HepG2 (cell line): ENCODE data around the gene FAM120AOS. TPM values are rescaled to one million over a fixed set of nuclear protein-coding genes. Genes with fewer than 3 reads are reported as not detected.
A peak's percentile ranks its signal among the peaks of the same experiment; 100 is the strongest.

ENCODE experiments used
- ASH2L ChIP-seq: fragments of 300-600, 200-600 bp; sonication (generic); IDR thresholded peaks from 2 replicates; pipeline ENCODE4 v1.7.0; 2017; ENCODE audit warnings: low read depth, mild to moderate bottlenecking, moderate library complexity, mixed read lengths, low read length; ENCODE audit not compliant: insufficient read length
- ATAD3A ChIP-seq: sonication (generic); formaldehyde crosslinking; IDR thresholded peaks from 2 replicates; pipeline ENCODE4 v1.4.0; 2020; ENCODE audit warnings: missing genetic modification reagents
- DNMT3B ChIP-seq: conservative IDR thresholded peaks from 2 replicates; pipeline ENCODE4 v1.6.1; 2016; ENCODE audit warnings: missing biosample characterization, control low read depth
- ELF1 ChIP-seq: sonication (generic); formaldehyde crosslinking; IDR thresholded peaks from 2 replicates; pipeline ENCODE4 v1.4.0; 2020; ENCODE audit warnings: missing genetic modification reagents
- MAZ ChIP-seq, 2 experiments: sonication (generic) in 1 of 2; formaldehyde crosslinking in 1 of 2; IDR thresholded peaks; 2 replicates each; pipeline versions ENCODE4 v1.5.0 to v1.6.1; 2012 to 2020; ENCODE audit warnings: low read depth in 2 of 2, mild to moderate bottlenecking in 2 of 2, borderline replicate concordance in 1 of 2, improper control_type of control experiment in 1 of 2, low read length in 1 of 2, missing genetic modification reagents in 1 of 2, moderate library complexity in 1 of 2
- PHF5A ChIP-seq: IDR thresholded peaks from one replicate; pipeline ENCODE4 v1.6.1; 2018; ENCODE audit warnings: low read depth, missing genetic modification reagents; ENCODE audit not compliant: unreplicated experiment
- REL ChIP-seq: sonication (generic); formaldehyde crosslinking; conservative IDR thresholded peaks from 2 replicates; pipeline ENCODE4 v1.8.0; 2022; ENCODE audit warnings: mild to moderate bottlenecking, missing genetic modification reagents, moderate library complexity
- SALL2 ChIP-seq: sonication (generic); formaldehyde crosslinking; IDR thresholded peaks from 2 replicates; pipeline ENCODE4 v1.8.1; 2023; ENCODE audit warnings: mild to moderate bottlenecking, missing genetic modification reagents, inconsistent platforms
- TBX3 ChIP-seq: fragments of 450-650 bp; IDR thresholded peaks from 2 replicates; pipeline ENCODE4 v1.6.1; 2017; ENCODE audit warnings: antibody characterized with exemption, mild to moderate bottlenecking, inconsistent platforms, borderline replicate concordance
- ZMYM4 ChIP-seq: sonication (generic); formaldehyde crosslinking; IDR thresholded peaks from 2 replicates; pipeline ENCODE4 v1.8.1; 2023; ENCODE audit warnings: mild to moderate bottlenecking, missing genetic modification reagents
- polyA plus RNA-seq, 8 experiments: library from polyadenylated mRNA; depleted of rRNA in 3 of 8; stranded (reverse) in 7 of 8; unstranded in 1 of 8; fragments of >200 nt; fragmentation: Illumina TruSeq in 4 of 8; extraction: Trizol in 4 of 8; gene quantifications; 2 replicates each; pipeline versions ENCODE4 v1.2.1 to v1.2.3, GENCODE V29; 2011 to 2016; ENCODE audit warnings: low read depth in 4 of 8, missing spikeins in 1 of 8, mixed read lengths in 1 of 8; ENCODE audit not compliant: insufficient read depth in 1 of 8
- total RNA-seq, 5 experiments: library from RNA; depleted of rRNA; stranded (reverse); fragments of >200 nt; fragmentation: Illumina TruSeq; extraction: Trizol; gene quantifications; 2 replicates each; pipeline ENCODE4 v1.2.3, GENCODE V29; 2016; ENCODE audit warnings: low read depth in 1 of 5
- TF ChIP-seq, protein P1 (sequence below): sonication (generic); formaldehyde crosslinking; IDR thresholded peaks from 2 replicates; pipeline ENCODE4 v1.4.0; 2020; ENCODE audit warnings: mild to moderate bottlenecking, missing genetic modification reagents
- TF ChIP-seq, protein P2 (sequence below): sonication (generic); formaldehyde crosslinking; conservative IDR thresholded peaks from 2 replicates; pipeline ENCODE4 v1.4.0; 2020; ENCODE audit warnings: missing genetic modification reagents
- TF ChIP-seq, protein P3 (sequence below): fragments of 450-650 bp; IDR thresholded peaks from 2 replicates; pipeline ENCODE4 v1.6.1; 2017; ENCODE audit warnings: mild to moderate bottlenecking
- TF ChIP-seq, protein P4 (sequence below): sonication (generic); formaldehyde crosslinking; conservative IDR thresholded peaks from 2 replicates; pipeline ENCODE4 v1.8.0; 2022; ENCODE audit warnings: low read depth, missing genetic modification reagents

The FAM120AOS gene
- total and polyA plus RNA-seq, 2 of the 13 experiments (the other 11 are each of a cell fraction or from before 2014, with no cell fraction given): 28.2 to 34.6 TPM

DNA sequence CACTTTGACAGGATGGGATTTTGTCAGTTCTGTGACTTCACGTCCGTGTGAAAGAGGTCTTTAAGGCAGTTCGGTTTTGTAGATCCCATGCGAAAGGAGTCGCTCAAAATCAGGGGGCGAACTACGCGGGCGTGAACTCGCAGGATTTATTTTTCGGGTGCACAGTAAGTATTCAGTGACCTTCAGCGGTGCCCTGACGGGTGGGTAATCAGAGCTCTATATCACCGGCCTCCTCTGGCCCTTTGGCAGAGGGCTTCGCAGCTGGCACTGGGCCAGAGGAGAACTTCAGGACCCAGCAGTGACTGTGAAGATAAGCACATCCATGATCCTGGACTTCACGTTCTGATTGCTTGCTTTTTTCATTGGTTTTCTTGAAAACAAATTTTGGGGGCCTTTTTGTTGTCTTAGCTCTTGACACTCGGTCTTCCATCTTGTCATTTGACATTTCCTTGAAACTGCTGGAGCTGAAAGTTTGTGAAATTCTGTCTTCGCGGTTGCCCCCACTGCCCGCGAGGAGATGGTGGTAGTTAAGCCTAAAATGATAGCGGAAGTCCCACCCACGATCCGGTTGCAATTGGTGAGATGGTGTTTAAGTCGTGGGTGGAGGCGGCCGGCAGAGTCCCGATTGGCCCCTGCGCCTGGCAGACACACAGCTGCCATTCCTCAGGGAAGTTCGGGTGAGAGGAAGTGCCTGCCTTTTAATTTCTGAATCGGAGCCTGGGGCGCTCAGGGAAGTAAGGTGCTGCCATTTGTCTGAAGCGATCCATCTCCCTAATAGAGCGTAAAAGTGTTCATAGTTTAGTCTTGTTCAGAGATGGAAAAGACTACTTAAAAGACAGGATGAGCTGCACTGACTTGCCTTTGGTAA lies at the start of gene FAM120AOS (continued):
- TF ChIP-seq, protein P1, sequence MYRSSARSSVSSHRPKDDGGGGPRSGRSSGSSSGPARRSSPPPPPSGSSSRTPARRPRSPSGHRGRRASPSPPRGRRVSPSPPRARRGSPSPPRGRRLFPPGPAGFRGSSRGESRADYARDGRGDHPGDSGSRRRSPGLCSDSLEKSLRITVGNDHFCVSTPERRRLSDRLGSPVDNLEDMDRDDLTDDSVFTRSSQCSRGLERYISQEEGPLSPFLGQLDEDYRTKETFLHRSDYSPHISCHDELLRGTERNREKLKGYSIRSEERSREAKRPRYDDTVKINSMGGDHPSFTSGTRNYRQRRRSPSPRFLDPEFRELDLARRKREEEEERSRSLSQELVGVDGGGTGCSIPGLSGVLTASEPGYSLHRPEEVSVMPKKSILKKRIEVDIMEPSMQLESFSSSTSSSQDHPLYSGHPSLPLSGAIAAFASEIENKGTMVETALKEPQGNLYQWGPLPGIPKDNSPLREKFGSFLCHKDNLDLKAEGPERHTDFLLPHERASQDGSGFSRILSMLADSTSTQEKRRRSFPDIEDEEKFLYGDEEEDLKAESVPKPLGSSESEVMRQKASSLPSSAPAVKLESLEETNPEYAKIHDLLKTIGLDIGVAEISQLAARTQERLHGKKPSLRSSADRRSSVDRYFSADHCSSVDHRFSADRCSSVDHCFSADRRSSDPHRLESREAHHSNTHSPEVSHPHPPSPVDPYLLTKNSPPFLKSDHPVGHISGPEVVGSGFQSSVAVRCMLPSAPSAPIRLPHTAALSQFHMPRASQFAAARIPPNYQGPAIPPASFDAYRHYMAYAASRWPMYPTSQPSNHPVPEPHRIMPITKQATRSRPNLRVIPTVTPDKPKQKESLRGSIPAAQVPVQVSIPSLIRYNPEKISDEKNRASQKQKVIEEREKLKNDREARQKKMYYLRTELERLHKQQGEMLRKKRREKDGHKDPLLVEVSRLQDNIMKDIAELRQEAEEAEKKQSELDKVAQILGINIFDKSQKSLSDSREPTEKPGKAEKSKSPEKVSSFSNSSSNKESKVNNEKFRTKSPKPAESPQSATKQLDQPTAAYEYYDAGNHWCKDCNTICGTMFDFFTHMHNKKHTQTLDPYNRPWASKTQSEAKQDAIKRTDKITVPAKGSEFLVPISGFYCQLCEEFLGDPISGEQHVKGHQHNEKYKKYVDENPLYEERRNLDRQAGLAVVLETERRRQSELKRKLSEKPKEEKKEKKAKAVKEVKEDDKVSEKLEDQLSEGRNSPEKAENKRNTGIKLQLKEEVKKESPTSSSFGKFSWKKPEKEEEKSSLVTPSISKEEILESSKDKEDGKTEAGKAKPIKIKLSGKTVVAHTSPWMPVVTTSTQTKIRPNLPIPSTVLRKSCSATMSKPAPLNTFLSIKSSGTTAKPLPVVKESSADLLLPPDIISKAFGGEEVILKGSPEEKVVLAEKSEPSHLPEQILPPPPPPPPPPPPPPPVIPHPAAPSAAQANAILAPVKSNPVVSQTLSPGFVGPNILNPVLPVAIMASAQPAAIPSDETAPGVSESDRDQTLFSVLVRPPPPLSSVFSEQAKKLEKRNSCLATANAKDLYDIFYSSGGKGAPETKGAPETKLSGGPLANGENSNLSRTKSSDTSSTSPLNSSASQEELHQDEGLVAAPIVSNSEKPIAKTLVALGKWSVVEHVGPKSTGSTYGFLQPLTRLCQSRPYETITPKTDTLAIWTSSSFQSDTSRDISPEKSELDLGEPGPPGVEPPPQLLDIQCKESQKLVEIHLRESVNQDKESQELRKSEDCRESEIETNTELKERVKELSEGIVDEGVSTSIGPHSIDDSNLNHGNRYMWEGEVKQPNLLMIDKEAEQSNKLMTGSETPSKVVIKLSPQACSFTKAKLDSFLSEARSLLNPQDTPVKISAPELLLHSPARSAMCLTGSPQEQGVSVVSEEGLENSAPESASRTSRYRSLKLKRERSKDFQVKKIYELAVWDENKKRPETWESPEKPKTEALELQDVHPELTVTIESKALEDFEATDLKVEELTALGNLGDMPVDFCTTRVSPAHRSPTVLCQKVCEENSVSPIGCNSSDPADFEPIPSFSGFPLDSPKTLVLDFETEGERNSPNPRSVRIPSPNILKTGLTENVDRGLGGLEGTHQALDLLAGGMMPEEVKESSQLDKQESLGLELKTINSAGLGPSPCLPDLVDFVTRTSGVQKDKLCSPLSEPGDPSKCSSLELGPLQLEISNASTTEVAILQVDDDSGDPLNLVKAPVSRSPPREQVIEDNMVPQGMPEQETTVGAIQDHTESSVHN (CRISPR knock-in tag): no peak
- TF ChIP-seq DNMT3B (no peak), REL (CRISPR knock-in tag) (no peak), ASH2L (peak; percentile 89), PHF5A (no peak), ELF1 (CRISPR knock-in tag) (peak; percentile 69), SALL2 (no peak), TBX3 (no peak), ATAD3A (CRISPR knock-in tag) (no peak), ZMYM4 (CRISPR knock-in tag) (peak; percentile 22; the same call in 1 of the 2 replicates), MAZ (IDR thresholded peaks at IDR 0.05; ENCODE audit: borderline replicate concordance, low read depth, low read length) (no peak), MAZ (CRISPR knock-in tag; IDR thresholded peaks at IDR 0.05; ENCODE audit: low read depth) (no peak)
- TF ChIP-seq, protein P2, sequence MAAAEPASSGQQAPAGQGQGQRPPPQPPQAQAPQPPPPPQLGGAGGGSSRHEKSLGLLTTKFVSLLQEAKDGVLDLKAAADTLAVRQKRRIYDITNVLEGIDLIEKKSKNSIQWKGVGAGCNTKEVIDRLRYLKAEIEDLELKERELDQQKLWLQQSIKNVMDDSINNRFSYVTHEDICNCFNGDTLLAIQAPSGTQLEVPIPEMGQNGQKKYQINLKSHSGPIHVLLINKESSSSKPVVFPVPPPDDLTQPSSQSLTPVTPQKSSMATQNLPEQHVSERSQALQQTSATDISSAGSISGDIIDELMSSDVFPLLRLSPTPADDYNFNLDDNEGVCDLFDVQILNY (CRISPR knock-in tag): no peak
- TF ChIP-seq, protein P3, sequence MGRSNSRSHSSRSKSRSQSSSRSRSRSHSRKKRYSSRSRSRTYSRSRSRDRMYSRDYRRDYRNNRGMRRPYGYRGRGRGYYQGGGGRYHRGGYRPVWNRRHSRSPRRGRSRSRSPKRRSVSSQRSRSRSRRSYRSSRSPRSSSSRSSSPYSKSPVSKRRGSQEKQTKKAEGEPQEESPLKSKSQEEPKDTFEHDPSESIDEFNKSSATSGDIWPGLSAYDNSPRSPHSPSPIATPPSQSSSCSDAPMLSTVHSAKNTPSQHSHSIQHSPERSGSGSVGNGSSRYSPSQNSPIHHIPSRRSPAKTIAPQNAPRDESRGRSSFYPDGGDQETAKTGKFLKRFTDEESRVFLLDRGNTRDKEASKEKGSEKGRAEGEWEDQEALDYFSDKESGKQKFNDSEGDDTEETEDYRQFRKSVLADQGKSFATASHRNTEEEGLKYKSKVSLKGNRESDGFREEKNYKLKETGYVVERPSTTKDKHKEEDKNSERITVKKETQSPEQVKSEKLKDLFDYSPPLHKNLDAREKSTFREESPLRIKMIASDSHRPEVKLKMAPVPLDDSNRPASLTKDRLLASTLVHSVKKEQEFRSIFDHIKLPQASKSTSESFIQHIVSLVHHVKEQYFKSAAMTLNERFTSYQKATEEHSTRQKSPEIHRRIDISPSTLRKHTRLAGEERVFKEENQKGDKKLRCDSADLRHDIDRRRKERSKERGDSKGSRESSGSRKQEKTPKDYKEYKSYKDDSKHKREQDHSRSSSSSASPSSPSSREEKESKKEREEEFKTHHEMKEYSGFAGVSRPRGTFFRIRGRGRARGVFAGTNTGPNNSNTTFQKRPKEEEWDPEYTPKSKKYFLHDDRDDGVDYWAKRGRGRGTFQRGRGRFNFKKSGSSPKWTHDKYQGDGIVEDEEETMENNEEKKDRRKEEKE: no peak
- TF ChIP-seq, protein P4, sequence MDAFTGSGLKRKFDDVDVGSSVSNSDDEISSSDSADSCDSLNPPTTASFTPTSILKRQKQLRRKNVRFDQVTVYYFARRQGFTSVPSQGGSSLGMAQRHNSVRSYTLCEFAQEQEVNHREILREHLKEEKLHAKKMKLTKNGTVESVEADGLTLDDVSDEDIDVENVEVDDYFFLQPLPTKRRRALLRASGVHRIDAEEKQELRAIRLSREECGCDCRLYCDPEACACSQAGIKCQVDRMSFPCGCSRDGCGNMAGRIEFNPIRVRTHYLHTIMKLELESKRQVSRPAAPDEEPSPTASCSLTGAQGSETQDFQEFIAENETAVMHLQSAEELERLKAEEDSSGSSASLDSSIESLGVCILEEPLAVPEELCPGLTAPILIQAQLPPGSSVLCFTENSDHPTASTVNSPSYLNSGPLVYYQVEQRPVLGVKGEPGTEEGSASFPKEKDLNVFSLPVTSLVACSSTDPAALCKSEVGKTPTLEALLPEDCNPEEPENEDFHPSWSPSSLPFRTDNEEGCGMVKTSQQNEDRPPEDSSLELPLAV (CRISPR knock-in tag): no peak
